Neural progenitor cell (in vitro differentiated cells): ENCODE results near the gene SYT1. TPM values are rescaled to one million over a fixed set of nuclear protein-coding genes. Genes with fewer than 3 reads are reported as not detected.

Experiments
- DNase-seq: peaks from one replicate; pipeline ENCODE4 v3.0.0-alpha.2; 2016; ENCODE audit warnings: low spot score
- H2AFZ ChIP-seq: fragments of 200-600 bp; sonication (generic); replicated peaks from 2 replicates; pipeline ENCODE4 v1.6.1; 2016; ENCODE audit warnings: antibody characterized with exemption
- H3F3A ChIP-seq: fragments of 200-600 bp; sonication (generic); 2 replicates; pipeline ENCODE4 v1.6.1; 2016; ENCODE audit warnings: antibody characterized with exemption, low read depth
- H3K27ac ChIP-seq: fragments of 200-600 bp; sonication (generic); 2 replicates; pipeline ENCODE4 v1.5.1; 2016; ENCODE audit warnings: mild to moderate bottlenecking
- H3K27me3 ChIP-seq: fragments of 200-600 bp; sonication (generic); 2 replicates; pipeline ENCODE4 v1.6.1; 2016; ENCODE audit warnings: mild to moderate bottlenecking, moderate library complexity
- H3K36me3 ChIP-seq: fragments of 200-600 bp; sonication (generic); 2 replicates; pipeline ENCODE4 v1.5.1; 2016
- H3K4me1 ChIP-seq: fragments of 200-600 bp; sonication (generic); 2 replicates; pipeline ENCODE4 v1.6.1; 2016; ENCODE audit warnings: mixed run types
- H3K4me2 ChIP-seq: fragments of 200-600 bp; sonication (generic); 2 replicates; pipeline ENCODE4 v1.6.1; 2016
- H3K4me3 ChIP-seq: fragments of 200-600 bp; sonication (generic); 2 replicates; pipeline ENCODE4 v1.5.1; 2016
- H3K79me2 ChIP-seq: fragments of 200-600 bp; sonication (generic); 2 replicates; pipeline ENCODE4 v1.6.1; 2016; ENCODE audit warnings: low read depth
- H3K9ac ChIP-seq: fragments of 200-600 bp; sonication (generic); 2 replicates; pipeline ENCODE4 v1.6.1; 2016
- H3K9me3 ChIP-seq: fragments of 200-600 bp; sonication (generic); 2 replicates; pipeline ENCODE4 v1.5.1; 2016; ENCODE audit warnings: low read depth
- H4K20me1 ChIP-seq: fragments of 200-600 bp; sonication (generic); 2 replicates; pipeline ENCODE4 v1.6.1; 2016; ENCODE audit warnings: low read depth
- H3K27ac Mint-ChIP-seq: 3 replicates; pipeline ENCODE4 v1.8.0; 2021; ENCODE audit warnings: mixed read lengths
- H3K27me3 Mint-ChIP-seq: 2 replicates; pipeline ENCODE4 v1.8.0; 2022; ENCODE audit warnings: low read depth, mild to moderate bottlenecking, inconsistent platforms, moderate library complexity, mixed read lengths; ENCODE audit not compliant: insufficient read depth
- H3K36me3 Mint-ChIP-seq: 3 replicates; pipeline ENCODE4 v1.8.0; 2021; ENCODE audit warnings: mixed read lengths
- H3K4me1 Mint-ChIP-seq: 3 replicates; pipeline ENCODE4 v1.8.0; 2021; ENCODE audit warnings: mixed read lengths
- H3K4me3 Mint-ChIP-seq: 3 replicates; pipeline ENCODE4 v1.8.0; 2021; ENCODE audit warnings: mild to moderate bottlenecking, moderate library complexity, mixed read lengths
- H3K9me3 Mint-ChIP-seq: 3 replicates; pipeline ENCODE4 v1.8.0; 2020; ENCODE audit warnings: mixed read lengths
- CTCF ChIP-seq: fragments of 200-600 bp; sonication (generic); IDR thresholded peaks from 2 replicates; pipeline ENCODE4 v1.5.1; 2017; ENCODE audit warnings: antibody characterized with exemption, mild to moderate bottlenecking
- EZH2 ChIP-seq: fragments of 200-600 bp; sonication (generic); IDR thresholded peaks from 2 replicates; pipeline ENCODE4 v1.6.1; 2017; ENCODE audit warnings: antibody characterized with exemption, mild to moderate bottlenecking, moderate library complexity
- EZH2phosphoT487 ChIP-seq: fragments of 200-600 bp; sonication (generic); IDR thresholded peaks from 2 replicates; pipeline ENCODE4 v1.6.1; 2017; ENCODE audit warnings: antibody characterized with exemption
- total RNA-seq: library from RNA; depleted of rRNA; stranded (reverse); fragments of >200 nt; gene quantifications from 2 replicates; pipeline ENCODE4 v1.2.3, GENCODE V29; 2015; ENCODE audit warnings: low replicate concordance

SYT1 gene
- total RNA-seq, 1 donor from 2014 or later = 36.9 TPM

- no peak overlapping the region for H3K27ac Mint-ChIP-seq
- no peaks in the 10 kb centered on the region for H3K27me3 ChIP-seq
- H3K9me3 Mint-ChIP-seq = no peaks in the 10 kb centered on the region
- no peaks in the 10 kb centered on the region for H3K27me3 Mint-ChIP-seq
- no peak overlapping the region for H3K4me2 ChIP-seq
- H3K27ac ChIP-seq = no peak overlapping the region
- no peak overlapping the region for H3K9ac ChIP-seq
- no peak overlapping the region for H3K4me3 ChIP-seq
- no peaks in the 10 kb centered on the region for H3F3A ChIP-seq
- no peaks in the 10 kb centered on the region for H3K36me3 Mint-ChIP-seq
- H3K4me1 Mint-ChIP-seq = peaks cover 13% of the 10 kb centered on the region
- no peaks in the 10 kb centered on the region for H3K9me3 ChIP-seq
- H3K79me2 ChIP-seq = no peaks in the 10 kb centered on the region
- H2AFZ ChIP-seq = no peak overlapping the region
- peaks cover 3% of the 10 kb centered on the region for H3K36me3 ChIP-seq
- DNase-seq = no peak
- H4K20me1 ChIP-seq = peaks cover 4% of the 10 kb centered on the region
- TF ChIP-seq CTCF (no peak), EZH2 (no peak), EZH2phosphoT487 (no peak)
- H3K4me3 Mint-ChIP-seq = no peak overlapping the region
- H3K4me1 ChIP-seq = peaks cover 11% of the 10 kb centered on the region
Measured at GRCh38 chr12:79374545-79374944, 510.0 kb downstream of the SYT1 start.

- no peaks in the 10 kb centered on the region for H3K27me3 Mint-ChIP-seq
- peaks cover 4% of the 10 kb centered on the region for H4K20me1 ChIP-seq
- no peaks in the 10 kb centered on the region for H3K36me3 Mint-ChIP-seq
Measured at GRCh38 chr12:79375050-79375449, 510.5 kb downstream of the SYT1 start.

GRCh38 chr12:79378496-79378895, 513.9 kb downstream of the SYT1 start:
- Histone ChIP-seq H3K36me3 (no peaks in the 10 kb centered on the region), H3K4me1 (peaks cover 27% of the 10 kb centered on the region), H3K9ac (no peak overlapping the region), H3K79me2 (no peaks in the 10 kb centered on the region), H3F3A (peaks cover 9% of the 10 kb centered on the region), H3K4me2 (no peak overlapping the region), H3K9me3 (no peaks in the 10 kb centered on the region), H2AFZ (no peak overlapping the region), H4K20me1 (peaks cover 12% of the 10 kb centered on the region), H3K27me3 (no peaks in the 10 kb centered on the region), H3K4me3 (no peak overlapping the region), H3K27ac (no peak overlapping the region)
- no peak for DNase-seq
- Mint-ChIP-seq H3K27me3 (no peaks in the 10 kb centered on the region), H3K4me3 (no peak overlapping the region), H3K27ac (no peak overlapping the region), H3K36me3 (no peaks in the 10 kb centered on the region), H3K9me3 (no peaks in the 10 kb centered on the region), H3K4me1 (peaks cover 26% of the 10 kb centered on the region)
- TF ChIP-seq EZH2phosphoT487 (no peak), EZH2 (no peak), CTCF (no peak)

More at GRCh38 chr12:79375050-79375449, 510.5 kb downstream of the SYT1 start:
- Histone ChIP-seq H3K4me1 (peaks cover 11% of the 10 kb centered on the region), H3K4me3 (no peak overlapping the region), H3K9ac (no peak overlapping the region), H3K9me3 (no peaks in the 10 kb centered on the region), H2AFZ (no peak overlapping the region), H3K79me2 (no peaks in the 10 kb centered on the region), H3K27me3 (no peaks in the 10 kb centered on the region), H3K4me2 (no peak overlapping the region), H3F3A (no peaks in the 10 kb centered on the region), H3K27ac (no peak overlapping the region), H3K36me3 (peaks cover 3% of the 10 kb centered on the region)
- H3K27ac Mint-ChIP-seq = no peak overlapping the region
- no peak for DNase-seq
- no peaks in the 10 kb centered on the region for H3K9me3 Mint-ChIP-seq
- no peak for TF ChIP-seq EZH2phosphoT487
- TF ChIP-seq EZH2 = no peak
- TF ChIP-seq CTCF = no peak
- H3K4me3 Mint-ChIP-seq = no peak overlapping the region
- H3K4me1 Mint-ChIP-seq = peaks cover 15% of the 10 kb centered on the region
